Measurements from ENCODE around the gene NINL. TPM values are rescaled to one million over a fixed set of nuclear protein-coding genes. Genes with fewer than 3 reads are reported as not detected.

The NINL gene
- total RNA-seq, 6 experiments from 2014 or later: 1.9 to 2.8 (median 2.2) TPM

DNA sequence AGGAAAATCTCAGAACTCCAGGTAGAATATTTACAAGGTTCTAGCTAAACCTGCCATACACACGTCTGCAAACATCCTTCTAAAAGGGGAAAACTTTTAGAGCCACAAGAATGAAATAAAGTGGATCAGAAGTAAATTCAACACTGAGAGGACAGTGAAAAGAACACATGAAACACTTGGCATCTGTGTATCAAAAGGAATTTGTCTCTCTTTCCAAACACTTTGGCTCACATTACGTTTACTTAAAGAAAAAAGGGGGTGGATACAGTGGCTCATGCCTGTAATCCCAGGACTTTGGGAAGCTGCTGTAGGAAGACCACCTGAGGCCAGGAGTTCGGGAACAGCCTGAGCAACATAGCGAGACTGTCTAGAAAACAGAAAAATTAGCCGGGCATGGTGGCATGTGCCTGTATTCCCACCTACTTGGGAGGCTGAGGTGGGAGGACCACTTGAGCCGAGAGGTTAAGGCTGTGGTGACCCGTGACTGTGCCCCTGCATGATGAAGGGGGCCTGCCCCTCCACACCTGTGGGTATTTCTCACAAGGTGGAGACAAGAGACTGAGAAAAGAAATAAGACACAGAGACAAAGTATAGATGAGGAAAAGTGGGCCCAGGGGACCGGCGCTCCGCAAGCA, 35.4 kb downstream of the NINL start:
- TF ChIP-seq, protein P1, sequence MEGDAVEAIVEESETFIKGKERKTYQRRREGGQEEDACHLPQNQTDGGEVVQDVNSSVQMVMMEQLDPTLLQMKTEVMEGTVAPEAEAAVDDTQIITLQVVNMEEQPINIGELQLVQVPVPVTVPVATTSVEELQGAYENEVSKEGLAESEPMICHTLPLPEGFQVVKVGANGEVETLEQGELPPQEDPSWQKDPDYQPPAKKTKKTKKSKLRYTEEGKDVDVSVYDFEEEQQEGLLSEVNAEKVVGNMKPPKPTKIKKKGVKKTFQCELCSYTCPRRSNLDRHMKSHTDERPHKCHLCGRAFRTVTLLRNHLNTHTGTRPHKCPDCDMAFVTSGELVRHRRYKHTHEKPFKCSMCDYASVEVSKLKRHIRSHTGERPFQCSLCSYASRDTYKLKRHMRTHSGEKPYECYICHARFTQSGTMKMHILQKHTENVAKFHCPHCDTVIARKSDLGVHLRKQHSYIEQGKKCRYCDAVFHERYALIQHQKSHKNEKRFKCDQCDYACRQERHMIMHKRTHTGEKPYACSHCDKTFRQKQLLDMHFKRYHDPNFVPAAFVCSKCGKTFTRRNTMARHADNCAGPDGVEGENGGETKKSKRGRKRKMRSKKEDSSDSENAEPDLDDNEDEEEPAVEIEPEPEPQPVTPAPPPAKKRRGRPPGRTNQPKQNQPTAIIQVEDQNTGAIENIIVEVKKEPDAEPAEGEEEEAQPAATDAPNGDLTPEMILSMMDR (IDR thresholded peaks at IDR 0.05): no peak
- Mint-ChIP-seq H3K27ac (no peak overlapping the region), H3K27me3 (ENCODE audit: insufficient read depth) (no peaks in the 10 kb centered on the region; the same call in 1 of the 2 replicates), H3K4me3 (no peak overlapping the region), H3K36me3 (ENCODE audit: low read depth) (no peaks in the 10 kb centered on the region), H3K4me1 (ENCODE audit: low read depth) (peaks cover 23% of the 10 kb centered on the region), H3K9me3 (no peaks in the 10 kb centered on the region)
- no peak for DNase-seq

DNA sequence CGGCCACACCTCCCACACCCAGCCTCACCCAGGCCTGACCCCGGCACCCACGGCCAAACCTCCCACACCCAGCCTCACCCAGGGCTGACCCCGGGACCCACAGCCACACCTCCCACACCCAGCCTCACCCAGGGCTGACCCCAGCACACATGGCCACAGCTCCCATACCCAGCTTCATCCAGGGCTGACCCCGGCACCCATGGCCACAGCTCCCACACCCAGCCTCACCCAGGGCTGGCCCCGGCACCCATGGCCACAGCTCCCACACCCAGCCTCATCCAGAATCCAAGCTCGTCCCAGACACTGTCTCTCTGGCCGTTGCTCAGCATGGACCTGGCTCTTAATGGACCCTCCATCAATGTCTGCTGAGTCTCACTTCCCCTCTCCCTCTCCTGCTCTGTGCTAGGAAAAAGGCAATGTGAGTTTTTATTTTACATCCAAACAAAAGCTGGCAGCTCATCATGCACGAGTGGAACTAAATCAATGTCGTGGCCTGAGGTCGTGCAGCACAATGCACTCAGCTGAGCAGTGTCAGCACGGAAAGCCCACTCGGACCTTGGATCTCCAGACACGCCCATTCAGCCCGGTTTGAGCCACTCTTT, 36.1 kb downstream of the NINL start:
- H3K4me1 Mint-ChIP-seq (ENCODE audit: low read depth): peaks cover 28% of the 10 kb centered on the region
- no peak for DNase-seq
- H3K9me3 Mint-ChIP-seq: no peaks in the 10 kb centered on the region
- no peak overlapping the region for H3K27ac Mint-ChIP-seq
- TF ChIP-seq, protein P1 (IDR thresholded peaks at IDR 0.05): no peak
- no peaks in the 10 kb centered on the region; the same call in 1 of the 2 replicates for H3K27me3 Mint-ChIP-seq (ENCODE audit: insufficient read depth)
- no peak overlapping the region for H3K4me3 Mint-ChIP-seq
- H3K36me3 Mint-ChIP-seq (ENCODE audit: low read depth): no peaks in the 10 kb centered on the region

DNA sequence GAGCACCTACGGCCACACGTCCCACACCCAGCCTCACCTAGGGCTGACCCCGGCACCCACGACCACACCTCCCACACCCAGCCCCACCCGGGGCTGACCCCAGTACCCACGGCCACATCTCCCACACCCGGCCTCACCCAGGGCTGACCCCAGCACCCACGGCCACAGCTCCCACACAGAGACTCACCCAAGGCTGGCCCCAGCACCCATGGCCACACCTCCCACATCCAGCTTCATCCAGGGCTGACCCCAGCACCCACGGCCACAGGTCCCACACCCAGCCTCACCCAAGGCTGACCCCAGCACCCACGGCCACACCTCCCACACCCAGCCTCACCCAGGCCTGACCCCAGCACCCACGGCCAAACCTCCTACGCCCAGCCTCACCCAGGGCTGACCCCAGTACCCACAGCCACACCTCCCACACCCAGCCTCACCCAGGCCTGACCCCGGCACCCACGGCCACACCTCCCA, 36.7 kb downstream of the NINL start:
- DNase-seq: no peak
- no peaks in the 10 kb centered on the region for H3K9me3 Mint-ChIP-seq
- H3K27ac Mint-ChIP-seq: no peak overlapping the region
- peaks cover 29% of the 10 kb centered on the region for H3K4me1 Mint-ChIP-seq (ENCODE audit: low read depth)
- H3K27me3 Mint-ChIP-seq (ENCODE audit: insufficient read depth): no peaks in the 10 kb centered on the region
- TF ChIP-seq, protein P1 (IDR thresholded peaks at IDR 0.05): no peak
- no peak overlapping the region for H3K4me3 Mint-ChIP-seq
- H3K36me3 Mint-ChIP-seq (ENCODE audit: low read depth): no peaks in the 10 kb centered on the region

DNA sequence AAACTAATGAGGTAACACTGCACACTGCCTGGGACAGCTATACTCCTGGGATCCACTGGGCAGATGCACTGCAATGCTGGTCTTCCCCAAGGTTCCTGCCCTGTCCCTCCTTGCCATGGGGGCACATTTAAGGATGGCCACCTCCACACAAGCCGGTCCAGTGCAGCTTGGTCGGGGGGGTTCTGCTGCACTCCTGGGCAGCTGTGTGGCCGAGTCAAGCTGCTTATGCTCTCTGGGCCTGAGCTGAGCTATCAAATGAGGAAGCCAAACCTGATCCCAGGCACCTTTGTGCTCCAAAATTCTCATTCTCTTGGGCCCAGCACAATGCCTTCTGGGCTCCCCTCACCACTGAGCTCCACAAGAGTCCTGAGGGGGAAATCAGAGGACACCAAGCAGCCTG, 37.3 kb downstream of the NINL start:
- no peak overlapping the region for H3K4me3 Mint-ChIP-seq
- no peaks in the 10 kb centered on the region for H3K27me3 Mint-ChIP-seq (ENCODE audit: insufficient read depth)
- H3K27ac Mint-ChIP-seq: no peak overlapping the region
- no peaks in the 10 kb centered on the region for H3K9me3 Mint-ChIP-seq
- TF ChIP-seq, protein P1 (IDR thresholded peaks at IDR 0.05): no peak
- H3K36me3 Mint-ChIP-seq (ENCODE audit: low read depth): no peaks in the 10 kb centered on the region
- DNase-seq: no peak
- H3K4me1 Mint-ChIP-seq (ENCODE audit: low read depth): peaks cover 32% of the 10 kb centered on the region

DNA sequence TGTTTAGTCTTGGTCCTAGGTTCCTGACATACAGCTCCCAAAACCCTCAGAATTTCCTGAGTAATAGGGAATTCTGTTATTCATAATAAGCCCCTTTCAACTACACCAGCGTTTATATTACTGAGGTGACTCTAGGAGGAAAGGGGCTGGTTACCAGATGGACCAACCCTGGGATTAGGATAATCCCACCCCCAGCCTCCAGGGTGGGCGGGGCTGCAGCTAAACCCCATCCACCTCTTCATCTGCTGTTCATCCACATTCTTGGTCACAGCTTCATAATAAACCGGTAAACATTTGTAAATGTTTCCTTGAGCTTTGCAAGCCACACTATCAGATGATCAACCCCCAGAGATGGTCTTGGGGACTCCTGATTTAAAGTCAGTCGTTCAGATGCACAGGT, 38.3 kb downstream of the NINL start:
- Mint-ChIP-seq H3K9me3 (no peaks in the 10 kb centered on the region), H3K4me3 (no peak overlapping the region), H3K4me1 (ENCODE audit: low read depth) (peaks cover 39% of the 10 kb centered on the region), H3K27me3 (ENCODE audit: insufficient read depth) (no peaks in the 10 kb centered on the region), H3K27ac (no peak overlapping the region), H3K36me3 (ENCODE audit: low read depth) (no peaks in the 10 kb centered on the region)
- TF ChIP-seq, protein P1 (IDR thresholded peaks at IDR 0.05): no peak
- DNase-seq: no peak
